Measurements from ENCODE around the gene ALPP. TPM values are rescaled to one million over a fixed set of nuclear protein-coding genes. Genes with fewer than 3 reads are reported as not detected.
"Not testable (repeated sequence)": the region's sequence is repeated elsewhere in the genome, so short reads cannot be mapped to it uniquely, and the experiment has no call there.

ALPP gene
- total RNA-seq = not detected in 2 replicates
- long read RNA-seq = 0 reads

GRCh38 chr2:232378735-232379151 is at the start of gene ALPP:
Gene ALPP, plus strand, starts transcription at chr2:232378751. Its CDS starts 52 bp downstream, at chr2:232378803.
- H3K4me1 Mint-ChIP-seq; H3K9me3 Mint-ChIP-seq; H3K4me3 Mint-ChIP-seq; H3K27ac Mint-ChIP-seq (ENCODE audit: unreplicated experiment); H3K36me3 Mint-ChIP-seq (ENCODE audit: low read depth); DNase-seq (ENCODE audit: low read depth, low spot score): not testable (repeated sequence)
- peaks cover 22% of the 10 kb centered on the region for H3K27me3 Mint-ChIP-seq (ENCODE audit: low read depth)

GRCh38 chr2:232329716-232330067 is 48.9 kb upstream of the ALPP start:
- no peak for TF ChIP-seq CTCF (conservative IDR thresholded peaks at IDR 0.05)
- Mint-ChIP-seq H3K4me1 (peaks cover 5% of the 10 kb centered on the region), H3K36me3 (ENCODE audit: low read depth) (no peaks in the 10 kb centered on the region)

GRCh38 chr2:232330068-232330999 is 48.2 kb upstream of the ALPP start:
- H3K27ac Mint-ChIP-seq (ENCODE audit: unreplicated experiment) = no peak overlapping the region
- H3K27me3 Mint-ChIP-seq (ENCODE audit: low read depth) = no peaks in the 10 kb centered on the region
- H3K36me3 Mint-ChIP-seq (ENCODE audit: low read depth) = no peaks in the 10 kb centered on the region
- TF ChIP-seq CTCF (conservative IDR thresholded peaks at IDR 0.05) = no peak
- H3K9me3 Mint-ChIP-seq = no peaks in the 10 kb centered on the region
- H3K4me3 Mint-ChIP-seq = no peak overlapping the region
- H3K4me1 Mint-ChIP-seq = peaks cover 5% of the 10 kb centered on the region
- no peak for DNase-seq (ENCODE audit: low read depth, low spot score)

More at GRCh38 chr2:232329716-232330067, 48.9 kb upstream of the ALPP start:
- no peak overlapping the region for H3K27ac Mint-ChIP-seq (ENCODE audit: unreplicated experiment)
- no peak for DNase-seq (ENCODE audit: low read depth, low spot score)
- H3K9me3 Mint-ChIP-seq = no peaks in the 10 kb centered on the region
- H3K4me3 Mint-ChIP-seq = no peak overlapping the region
- no peaks in the 10 kb centered on the region for H3K27me3 Mint-ChIP-seq (ENCODE audit: low read depth)

- not testable (repeated sequence) for H3K36me3 Mint-ChIP-seq (ENCODE audit: low read depth); H3K27ac Mint-ChIP-seq (ENCODE audit: unreplicated experiment); H3K4me3 Mint-ChIP-seq; H3K27me3 Mint-ChIP-seq (ENCODE audit: low read depth); H3K9me3 Mint-ChIP-seq; H3K4me1 Mint-ChIP-seq; DNase-seq (ENCODE audit: low read depth, low spot score)
Observed at GRCh38 chr2:232331061-232331460, 47.5 kb upstream of the ALPP start.

GRCh38 chr2:232331641-232332040 is 46.9 kb upstream of the ALPP start:
- not testable (repeated sequence) for DNase-seq (ENCODE audit: low read depth, low spot score); H3K27ac Mint-ChIP-seq (ENCODE audit: unreplicated experiment); H3K9me3 Mint-ChIP-seq; H3K4me3 Mint-ChIP-seq; H3K36me3 Mint-ChIP-seq (ENCODE audit: low read depth); H3K27me3 Mint-ChIP-seq (ENCODE audit: low read depth); H3K4me1 Mint-ChIP-seq

GRCh38 chr2:232332244-232332939 is 46.2 kb upstream of the ALPP start:
- H3K27me3 Mint-ChIP-seq (ENCODE audit: low read depth); H3K36me3 Mint-ChIP-seq (ENCODE audit: low read depth); H3K4me3 Mint-ChIP-seq; H3K9me3 Mint-ChIP-seq; H3K4me1 Mint-ChIP-seq; DNase-seq (ENCODE audit: low read depth, low spot score); H3K27ac Mint-ChIP-seq (ENCODE audit: unreplicated experiment): not testable (repeated sequence)

GRCh38 chr2:232332940-232333259 is 45.7 kb upstream of the ALPP start:
- Mint-ChIP-seq H3K9me3 (no peaks in the 10 kb centered on the region), H3K4me1 (peaks cover 4% of the 10 kb centered on the region), H3K4me3 (no peak overlapping the region), H3K27me3 (ENCODE audit: low read depth) (no peaks in the 10 kb centered on the region), H3K36me3 (ENCODE audit: low read depth) (no peaks in the 10 kb centered on the region), H3K27ac (ENCODE audit: unreplicated experiment) (no peak overlapping the region)
- DNase-seq (ENCODE audit: low read depth, low spot score) = no peak
- no peak for TF ChIP-seq CTCF (conservative IDR thresholded peaks at IDR 0.05)
